Esophagus (tissue), 2 donors: ENCODE data around the gene ATP5MC2. TPM values are rescaled to one million over a fixed set of nuclear protein-coding genes. Genes with fewer than 3 reads are reported as not detected.
"Not testable (repeated sequence)": the region's sequence is repeated elsewhere in the genome, so short reads cannot be mapped to it uniquely, and the experiment has no call there.

Source experiments
- H3K27ac ChIP-seq, 2 donors: one replicate each; pipeline ENCODE4 v1.5.1; 2013; ENCODE audit warnings: low read depth in 2 of 2, mild to moderate bottlenecking in 2 of 2, inconsistent platforms in 1 of 2, low read length in 1 of 2, moderate library complexity in 1 of 2
- H3K27me3 ChIP-seq, 2 donors: one replicate each; pipeline ENCODE4 v1.6.1; 2013; ENCODE audit warnings: low read length in 2 of 2, control low read depth in 1 of 2, mild to moderate bottlenecking in 1 of 2; ENCODE audit not compliant: insufficient read depth in 2 of 2, control insufficient read depth in 1 of 2
- H3K36me3 ChIP-seq, 2 donors: one replicate each; pipeline ENCODE4 v1.6.1; 2013; ENCODE audit warnings: low read length in 1 of 2; ENCODE audit not compliant: control insufficient read depth in 2 of 2, insufficient read depth in 2 of 2
- H3K4me1 ChIP-seq, 2 donors: one replicate each; pipeline ENCODE4 v1.6.1; 2013; ENCODE audit warnings: low read length in 1 of 2; ENCODE audit not compliant: control insufficient read depth in 2 of 2, insufficient read depth in 2 of 2
- H3K4me3 ChIP-seq, 2 donors: one replicate each; pipeline ENCODE4 v1.5.1; 2013; ENCODE audit warnings: low read length in 2 of 2, mild to moderate bottlenecking in 2 of 2, low read depth in 1 of 2, moderate library complexity in 1 of 2
- H3K9me3 ChIP-seq, 2 donors: one replicate each; pipeline ENCODE4 v1.6.1; 2013; ENCODE audit warnings: mild to moderate bottlenecking in 2 of 2, low read depth in 1 of 2, low read length in 1 of 2, moderate library complexity in 1 of 2; ENCODE audit not compliant: control insufficient read depth in 2 of 2, insufficient read depth in 1 of 2
- WGBS, 2 donors: extraction: QIAGEN DNeasy Blood & Tissue Kit; methylation state at CpG; one replicate each; pipeline ENCODE4 v1.1.7; 2013; 5-methylcytosine and 5-hydroxymethylcytosine counted together
- polyA plus RNA-seq, 2 donors: library from polyadenylated mRNA; stranded (reverse); fragments of 200-250 nt; gene quantifications; one replicate each; pipeline ENCODE4 v1.2.3, GENCODE V29; 2013
- donor health status: healthy with polysubstance abuse.
- donor health status: Bipolar disorder and iron deficiency.

Gene ATP5MC2
- polyA plus RNA-seq, 2 donors: 334 to 466 TPM

GRCh38 chr12:53659571-53659981, 16.3 kb downstream of the ATP5MC2 start:
- Histone ChIP-seq H3K9me3 (no peaks in the 10 kb centered on the region), H3K4me1 (no peaks in the 10 kb centered on the region), H3K27ac (peak overlapping the region in 1 of 2 donors; percentile 87), H3K36me3 (peaks cover 0 to 4% of the 10 kb centered on the region in 2 donors), H3K4me3 (no peak overlapping the region), H3K27me3 (no peaks in the 10 kb centered on the region)
- 21 to 36% methylated on average over 2 of the region's 2 CpGs for WGBS, 2 donors

- Histone ChIP-seq H3K27me3 (no peaks in the 10 kb centered on the region), H3K27ac (peak overlapping the region; percentile 71 to 87), H3K4me3 (no peak overlapping the region), H3K4me1 (no peaks in the 10 kb centered on the region), H3K36me3 (peaks cover 0 to 4% of the 10 kb centered on the region in 2 donors), H3K9me3 (no peaks in the 10 kb centered on the region)
- 10 to 24% methylated on average over 3 of the region's 3 CpGs for WGBS, 2 donors
Observed at GRCh38 chr12:53659011-53659551, 16.8 kb downstream of the ATP5MC2 start.

DNA sequence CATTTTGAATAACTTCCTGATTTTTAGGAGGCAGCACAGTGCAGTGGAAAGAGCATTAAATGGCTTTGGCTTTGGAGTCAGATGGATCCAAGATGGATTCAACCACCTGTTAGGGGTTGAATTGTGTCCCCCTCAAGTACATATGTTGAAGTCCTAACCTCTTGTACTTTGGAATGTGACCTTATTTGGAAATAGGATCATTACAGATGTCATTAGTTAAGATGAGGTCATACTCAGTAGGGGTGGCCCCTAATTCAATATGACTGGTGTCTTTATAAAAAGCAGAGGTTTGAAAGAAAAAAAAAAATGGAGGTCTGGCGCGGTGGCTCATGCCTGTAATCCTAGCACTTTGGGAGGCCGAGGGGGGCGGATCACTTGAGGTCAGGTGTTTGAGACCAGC, 18.8 kb downstream of the ATP5MC2 start:
- 94 to 95% methylated on average over 4 of the region's 4 CpGs for WGBS, 2 donors
- Histone ChIP-seq H3K9me3 (no peaks in the 10 kb centered on the region), H3K4me3 (no peak overlapping the region), H3K4me1 (no peaks in the 10 kb centered on the region), H3K36me3 (no peaks in the 10 kb centered on the region), H3K27ac (no peak overlapping the region), H3K27me3 (no peaks in the 10 kb centered on the region)

DNA sequence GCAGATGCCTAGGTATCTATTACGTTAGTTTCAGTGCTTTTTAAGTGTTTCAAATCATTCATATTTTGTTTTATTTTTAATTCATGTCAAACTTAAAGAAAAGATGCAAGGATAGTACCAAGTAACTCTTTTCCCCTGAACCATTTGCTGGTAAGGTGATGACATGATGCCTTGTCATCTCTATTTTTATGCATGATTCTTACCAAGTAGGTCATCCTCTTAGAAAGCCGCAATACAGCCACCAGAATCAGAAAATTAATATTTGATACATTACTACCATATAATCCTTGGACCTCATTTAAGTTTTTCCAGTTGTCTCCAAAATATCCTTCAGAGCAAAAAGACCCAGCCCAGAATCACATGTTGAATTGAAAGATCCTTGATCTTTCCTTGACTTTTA, 22.3 kb downstream of the ATP5MC2 start:
- H3K36me3 ChIP-seq: no peaks in the 10 kb centered on the region
- no peak overlapping the region for H3K27ac ChIP-seq
- H3K9me3 ChIP-seq: no peaks in the 10 kb centered on the region
- H3K4me3 ChIP-seq: no peak overlapping the region
- H3K27me3 ChIP-seq: no peaks in the 10 kb centered on the region
- 94 to 95% methylated on average over 2 of the region's 2 CpGs for WGBS, 2 donors
- no peaks in the 10 kb centered on the region for H3K4me1 ChIP-seq

- Histone ChIP-seq H3K4me3 (no peak overlapping the region), H3K9me3 (no peaks in the 10 kb centered on the region), H3K27ac (no peak overlapping the region), H3K36me3 (no peaks in the 10 kb centered on the region), H3K27me3 (no peaks in the 10 kb centered on the region), H3K4me1 (no peaks in the 10 kb centered on the region)
- WGBS, 2 donors: 79 to 91% methylated on average over 1 of the region's 1 CpG
Observed at GRCh38 chr12:53652366-53652765, 23.5 kb downstream of the ATP5MC2 start.

DNA sequence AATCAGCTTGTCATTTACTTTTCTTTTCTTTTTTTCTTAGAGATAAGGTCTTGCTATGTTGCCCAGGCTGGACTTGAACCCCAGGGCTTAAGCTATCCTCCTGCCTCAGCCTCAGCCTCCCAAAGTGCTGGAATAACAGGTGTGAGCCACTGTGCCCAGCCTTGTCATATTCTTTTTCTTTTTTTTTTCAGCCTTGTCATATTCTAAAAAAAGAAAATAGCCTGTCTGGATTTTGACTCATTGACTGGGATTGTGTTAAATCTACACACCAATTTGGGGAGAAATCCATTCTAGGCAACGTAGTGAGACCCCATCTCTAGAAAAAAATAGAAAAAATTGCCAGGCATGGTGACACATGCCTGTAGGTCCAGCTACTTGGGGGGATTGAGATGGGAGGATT, 24.1 kb downstream of the ATP5MC2 start:
- H3K36me3 ChIP-seq: no peaks in the 10 kb centered on the region
- no peak overlapping the region for H3K4me3 ChIP-seq
- H3K27ac ChIP-seq: no peak overlapping the region
- 63 to 76% methylated on average over 1 of the region's 1 CpG for WGBS, 2 donors
- no peaks in the 10 kb centered on the region for H3K9me3 ChIP-seq
- no peaks in the 10 kb centered on the region for H3K4me1 ChIP-seq
- no peaks in the 10 kb centered on the region for H3K27me3 ChIP-seq

GRCh38 chr12:53646300-53646699, 29.6 kb downstream of the ATP5MC2 start:
- WGBS, 2 donors: 63 to 91% methylated on average over 4 of the region's 4 CpGs
- not testable (repeated sequence) for H3K9me3 ChIP-seq, H3K4me3 ChIP-seq, H3K27ac ChIP-seq, H3K4me1 ChIP-seq, H3K27me3 ChIP-seq, H3K36me3 ChIP-seq

- Histone ChIP-seq H3K36me3 (no peaks in the 10 kb centered on the region), H3K4me1 (no peaks in the 10 kb centered on the region), H3K9me3 (no peaks in the 10 kb centered on the region), H3K27me3 (no peaks in the 10 kb centered on the region), H3K27ac (no peak overlapping the region), H3K4me3 (no peak overlapping the region)
- WGBS, 2 donors: 58 to 95% methylated on average over 3 of the region's 3 CpGs
Observed at GRCh38 chr12:53645165-53645564, 30.7 kb downstream of the ATP5MC2 start.

GRCh38 chr12:53644133-53644532, 31.8 kb downstream of the ATP5MC2 start:
- Histone ChIP-seq H3K36me3 (no peaks in the 10 kb centered on the region), H3K4me1 (no peaks in the 10 kb centered on the region), H3K27ac (no peak overlapping the region), H3K4me3 (no peak overlapping the region), H3K9me3 (no peaks in the 10 kb centered on the region), H3K27me3 (no peaks in the 10 kb centered on the region)
- WGBS, 2 donors: 83 to 90% methylated on average over 3 of the region's 3 CpGs

DNA sequence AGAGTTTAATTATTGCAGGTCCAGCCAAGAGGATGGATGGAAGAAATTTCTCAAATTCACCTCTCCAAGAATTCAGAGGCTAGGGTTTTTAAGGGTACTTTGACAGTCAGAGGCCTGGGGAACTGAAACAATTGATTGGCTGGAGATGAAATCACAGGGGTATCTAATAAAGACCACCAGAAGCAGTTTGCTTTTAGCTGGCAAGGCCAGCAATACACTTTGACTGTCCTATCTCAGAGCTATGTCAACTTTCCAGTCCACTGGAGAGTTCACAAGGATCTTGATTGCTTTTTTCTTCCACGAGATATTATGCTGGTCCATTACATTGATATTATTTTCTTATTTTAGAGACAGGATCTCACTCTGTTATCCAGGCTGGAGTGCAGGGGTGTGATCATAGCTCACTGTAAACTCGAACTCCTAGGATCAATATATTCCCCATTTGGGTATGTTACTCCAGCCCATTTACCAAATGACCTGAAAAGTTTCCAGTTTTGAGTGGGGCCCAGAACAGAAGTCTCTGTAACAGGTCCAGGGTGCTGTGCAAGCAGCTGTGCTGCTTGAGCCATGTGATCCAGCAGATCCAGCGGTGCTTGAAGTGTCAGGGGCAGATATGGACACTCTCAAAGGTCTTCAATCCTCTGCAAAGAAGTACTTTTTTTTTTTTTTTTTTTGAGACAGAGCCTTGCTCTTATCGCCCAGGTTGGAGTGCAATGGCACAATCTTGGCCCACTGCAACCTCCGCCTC, 32.5 kb downstream of the ATP5MC2 start:
- Histone ChIP-seq H3K27me3 (no peaks in the 10 kb centered on the region), H3K4me1 (no peaks in the 10 kb centered on the region), H3K36me3 (no peaks in the 10 kb centered on the region), H3K27ac (no peak overlapping the region), H3K9me3 (no peaks in the 10 kb centered on the region), H3K4me3 (no peak overlapping the region)
- 57 to 73% methylated on average over 5 of the region's 5 CpGs for WGBS, 2 donors
